HEK293 (cell line): ENCODE data around the gene MME.

Experiments used
- GLI4 ChIP-seq: fragments of 450-650 bp; formaldehyde crosslinking; IDR thresholded peaks from 2 replicates; pipeline ENCODE4 v1.5.1; 2016; ENCODE audit warnings: missing biosample characterization, missing genetic modification characterization
- KLF1 ChIP-seq: fragments of 450-650 bp; formaldehyde crosslinking; IDR thresholded peaks from 2 replicates; pipeline ENCODE4 v1.5.1; 2016; ENCODE audit warnings: missing biosample characterization, missing genetic modification characterization
- REPIN1 ChIP-seq: fragments of 450-650 bp; formaldehyde crosslinking; IDR thresholded peaks from 2 replicates; pipeline ENCODE4 v1.5.1; 2017; ENCODE audit warnings: missing biosample characterization, missing genetic modification characterization, low read depth
- TCF7L2 ChIP-seq: IDR thresholded peaks from 2 replicates; pipeline ENCODE4 v1.6.1; 2011; ENCODE audit warnings: low read depth, mild to moderate bottlenecking, inconsistent platforms, low read length, moderate library complexity, borderline replicate concordance
- YY1 ChIP-seq: fragments of 450-650 bp; formaldehyde crosslinking; IDR thresholded peaks from 2 replicates; pipeline ENCODE4 v1.5.1; 2018; ENCODE audit warnings: missing biosample characterization, missing genetic modification characterization
- ZBTB7A ChIP-seq: fragments of 450-650 bp; formaldehyde crosslinking; IDR thresholded peaks from 2 replicates; pipeline ENCODE4 v1.5.1; 2016; ENCODE audit warnings: low read depth, missing biosample characterization, missing genetic modification characterization
- ZNF776 ChIP-seq: fragments of 450-650 bp; formaldehyde crosslinking; IDR thresholded peaks from 2 replicates; pipeline ENCODE4 v1.5.0; 2017; ENCODE audit warnings: missing biosample characterization, missing genetic modification characterization, borderline replicate concordance
- ZNF830 ChIP-seq: fragments of 450-650 bp; IDR thresholded peaks from 2 replicates; pipeline ENCODE4 v1.5.0; 2018; ENCODE audit warnings: missing biosample characterization, missing genetic modification characterization, low read depth, mild to moderate bottlenecking, moderate library complexity
- TF ChIP-seq, protein P1 (sequence below): fragments of 450-650 bp; formaldehyde crosslinking; IDR thresholded peaks from 2 replicates; pipeline ENCODE4 v1.5.1; 2016; ENCODE audit warnings: missing biosample characterization, missing genetic modification characterization
- TF ChIP-seq, protein P2 (sequence below): fragments of 450-650 bp; formaldehyde crosslinking; IDR thresholded peaks from 2 replicates; pipeline ENCODE4 v1.5.1; 2016; ENCODE audit warnings: missing biosample characterization, missing genetic modification characterization
- TF ChIP-seq, protein P3 (sequence below): fragments of 450-650 bp; formaldehyde crosslinking; IDR thresholded peaks from 2 replicates; pipeline ENCODE4 v1.5.1; 2016; ENCODE audit warnings: missing biosample characterization, missing genetic modification characterization
- TF ChIP-seq, protein P4 (sequence below): fragments of 450-650 bp; formaldehyde crosslinking; IDR thresholded peaks from 2 replicates; pipeline ENCODE4 v1.5.1; 2016; ENCODE audit warnings: missing biosample characterization, missing genetic modification characterization, low read depth
- TF ChIP-seq, protein P5 (sequence below): fragments of 450-650 bp; IDR thresholded peaks from 2 replicates; pipeline ENCODE4 v1.5.1; 2018; ENCODE audit warnings: missing biosample characterization, missing genetic modification characterization

DNA sequence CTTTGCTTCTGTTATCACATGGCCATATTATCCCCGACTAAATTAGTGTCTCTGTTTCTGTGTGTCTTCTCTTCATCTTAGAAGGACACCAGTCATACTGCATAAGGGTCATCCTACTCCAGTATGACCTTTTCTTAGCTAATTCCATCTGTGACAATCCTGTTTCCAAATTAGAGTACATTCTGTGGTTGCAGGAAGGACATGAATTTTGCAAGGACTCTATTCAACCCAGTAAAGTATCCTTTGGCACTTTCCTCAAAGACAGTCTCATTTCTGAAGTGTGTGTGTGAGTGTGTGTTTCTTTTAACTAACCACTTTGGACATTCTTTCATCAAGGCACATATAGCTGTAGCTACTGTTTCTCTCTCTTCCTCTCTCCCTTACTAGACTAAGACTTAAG, 15.2 kb upstream of the MME start:
- TF ChIP-seq, protein P1, sequence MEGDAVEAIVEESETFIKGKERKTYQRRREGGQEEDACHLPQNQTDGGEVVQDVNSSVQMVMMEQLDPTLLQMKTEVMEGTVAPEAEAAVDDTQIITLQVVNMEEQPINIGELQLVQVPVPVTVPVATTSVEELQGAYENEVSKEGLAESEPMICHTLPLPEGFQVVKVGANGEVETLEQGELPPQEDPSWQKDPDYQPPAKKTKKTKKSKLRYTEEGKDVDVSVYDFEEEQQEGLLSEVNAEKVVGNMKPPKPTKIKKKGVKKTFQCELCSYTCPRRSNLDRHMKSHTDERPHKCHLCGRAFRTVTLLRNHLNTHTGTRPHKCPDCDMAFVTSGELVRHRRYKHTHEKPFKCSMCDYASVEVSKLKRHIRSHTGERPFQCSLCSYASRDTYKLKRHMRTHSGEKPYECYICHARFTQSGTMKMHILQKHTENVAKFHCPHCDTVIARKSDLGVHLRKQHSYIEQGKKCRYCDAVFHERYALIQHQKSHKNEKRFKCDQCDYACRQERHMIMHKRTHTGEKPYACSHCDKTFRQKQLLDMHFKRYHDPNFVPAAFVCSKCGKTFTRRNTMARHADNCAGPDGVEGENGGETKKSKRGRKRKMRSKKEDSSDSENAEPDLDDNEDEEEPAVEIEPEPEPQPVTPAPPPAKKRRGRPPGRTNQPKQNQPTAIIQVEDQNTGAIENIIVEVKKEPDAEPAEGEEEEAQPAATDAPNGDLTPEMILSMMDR (tag by site-specific recombination): no peak
- TF ChIP-seq TCF7L2: no peak
- TF ChIP-seq ZBTB7A (tag by site-specific recombination): no peak
- no peak for TF ChIP-seq ZNF830
- TF ChIP-seq, protein P2, sequence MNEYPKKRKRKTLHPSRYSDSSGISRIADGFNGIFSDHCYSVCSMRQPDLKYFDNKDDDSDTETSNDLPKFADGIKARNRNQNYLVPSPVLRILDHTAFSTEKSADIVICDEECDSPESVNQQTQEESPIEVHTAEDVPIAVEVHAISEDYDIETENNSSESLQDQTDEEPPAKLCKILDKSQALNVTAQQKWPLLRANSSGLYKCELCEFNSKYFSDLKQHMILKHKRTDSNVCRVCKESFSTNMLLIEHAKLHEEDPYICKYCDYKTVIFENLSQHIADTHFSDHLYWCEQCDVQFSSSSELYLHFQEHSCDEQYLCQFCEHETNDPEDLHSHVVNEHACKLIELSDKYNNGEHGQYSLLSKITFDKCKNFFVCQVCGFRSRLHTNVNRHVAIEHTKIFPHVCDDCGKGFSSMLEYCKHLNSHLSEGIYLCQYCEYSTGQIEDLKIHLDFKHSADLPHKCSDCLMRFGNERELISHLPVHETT (tag by site-specific recombination): no peak
- no peak for TF ChIP-seq YY1
- TF ChIP-seq, protein P3, sequence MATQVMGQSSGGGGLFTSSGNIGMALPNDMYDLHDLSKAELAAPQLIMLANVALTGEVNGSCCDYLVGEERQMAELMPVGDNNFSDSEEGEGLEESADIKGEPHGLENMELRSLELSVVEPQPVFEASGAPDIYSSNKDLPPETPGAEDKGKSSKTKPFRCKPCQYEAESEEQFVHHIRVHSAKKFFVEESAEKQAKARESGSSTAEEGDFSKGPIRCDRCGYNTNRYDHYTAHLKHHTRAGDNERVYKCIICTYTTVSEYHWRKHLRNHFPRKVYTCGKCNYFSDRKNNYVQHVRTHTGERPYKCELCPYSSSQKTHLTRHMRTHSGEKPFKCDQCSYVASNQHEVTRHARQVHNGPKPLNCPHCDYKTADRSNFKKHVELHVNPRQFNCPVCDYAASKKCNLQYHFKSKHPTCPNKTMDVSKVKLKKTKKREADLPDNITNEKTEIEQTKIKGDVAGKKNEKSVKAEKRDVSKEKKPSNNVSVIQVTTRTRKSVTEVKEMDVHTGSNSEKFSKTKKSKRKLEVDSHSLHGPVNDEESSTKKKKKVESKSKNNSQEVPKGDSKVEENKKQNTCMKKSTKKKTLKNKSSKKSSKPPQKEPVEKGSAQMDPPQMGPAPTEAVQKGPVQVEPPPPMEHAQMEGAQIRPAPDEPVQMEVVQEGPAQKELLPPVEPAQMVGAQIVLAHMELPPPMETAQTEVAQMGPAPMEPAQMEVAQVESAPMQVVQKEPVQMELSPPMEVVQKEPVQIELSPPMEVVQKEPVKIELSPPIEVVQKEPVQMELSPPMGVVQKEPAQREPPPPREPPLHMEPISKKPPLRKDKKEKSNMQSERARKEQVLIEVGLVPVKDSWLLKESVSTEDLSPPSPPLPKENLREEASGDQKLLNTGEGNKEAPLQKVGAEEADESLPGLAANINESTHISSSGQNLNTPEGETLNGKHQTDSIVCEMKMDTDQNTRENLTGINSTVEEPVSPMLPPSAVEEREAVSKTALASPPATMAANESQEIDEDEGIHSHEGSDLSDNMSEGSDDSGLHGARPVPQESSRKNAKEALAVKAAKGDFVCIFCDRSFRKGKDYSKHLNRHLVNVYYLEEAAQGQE: no peak
- no peak for TF ChIP-seq REPIN1 (tag by site-specific recombination)
- TF ChIP-seq KLF1: no peak
- TF ChIP-seq GLI4 (tag by site-specific recombination): no peak
- TF ChIP-seq ZNF776 (tag by site-specific recombination): no peak
- TF ChIP-seq, protein P4, sequence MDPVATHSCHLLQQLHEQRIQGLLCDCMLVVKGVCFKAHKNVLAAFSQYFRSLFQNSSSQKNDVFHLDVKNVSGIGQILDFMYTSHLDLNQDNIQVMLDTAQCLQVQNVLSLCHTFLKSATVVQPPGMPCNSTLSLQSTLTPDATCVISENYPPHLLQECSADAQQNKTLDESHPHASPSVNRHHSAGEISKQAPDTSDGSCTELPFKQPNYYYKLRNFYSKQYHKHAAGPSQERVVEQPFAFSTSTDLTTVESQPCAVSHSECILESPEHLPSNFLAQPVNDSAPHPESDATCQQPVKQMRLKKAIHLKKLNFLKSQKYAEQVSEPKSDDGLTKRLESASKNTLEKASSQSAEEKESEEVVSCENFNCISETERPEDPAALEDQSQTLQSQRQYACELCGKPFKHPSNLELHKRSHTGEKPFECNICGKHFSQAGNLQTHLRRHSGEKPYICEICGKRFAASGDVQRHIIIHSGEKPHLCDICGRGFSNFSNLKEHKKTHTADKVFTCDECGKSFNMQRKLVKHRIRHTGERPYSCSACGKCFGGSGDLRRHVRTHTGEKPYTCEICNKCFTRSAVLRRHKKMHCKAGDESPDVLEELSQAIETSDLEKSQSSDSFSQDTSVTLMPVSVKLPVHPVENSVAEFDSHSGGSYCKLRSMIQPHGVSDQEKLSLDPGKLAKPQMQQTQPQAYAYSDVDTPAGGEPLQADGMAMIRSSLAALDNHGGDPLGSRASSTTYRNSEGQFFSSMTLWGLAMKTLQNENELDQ (tag by site-specific recombination): no peak
- TF ChIP-seq, protein P5, sequence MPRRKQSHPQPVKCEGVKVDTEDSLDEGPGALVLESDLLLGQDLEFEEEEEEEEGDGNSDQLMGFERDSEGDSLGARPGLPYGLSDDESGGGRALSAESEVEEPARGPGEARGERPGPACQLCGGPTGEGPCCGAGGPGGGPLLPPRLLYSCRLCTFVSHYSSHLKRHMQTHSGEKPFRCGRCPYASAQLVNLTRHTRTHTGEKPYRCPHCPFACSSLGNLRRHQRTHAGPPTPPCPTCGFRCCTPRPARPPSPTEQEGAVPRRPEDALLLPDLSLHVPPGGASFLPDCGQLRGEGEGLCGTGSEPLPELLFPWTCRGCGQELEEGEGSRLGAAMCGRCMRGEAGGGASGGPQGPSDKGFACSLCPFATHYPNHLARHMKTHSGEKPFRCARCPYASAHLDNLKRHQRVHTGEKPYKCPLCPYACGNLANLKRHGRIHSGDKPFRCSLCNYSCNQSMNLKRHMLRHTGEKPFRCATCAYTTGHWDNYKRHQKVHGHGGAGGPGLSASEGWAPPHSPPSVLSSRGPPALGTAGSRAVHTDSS (tag by site-specific recombination): no peak
